Neural cell (in vitro differentiated cells): Measurements from ENCODE around the gene FAM131B. TPM values are rescaled to one million over a fixed set of nuclear protein-coding genes. Genes with fewer than 3 reads are reported as not detected.
"Not testable (repeated sequence)": the region's sequence is repeated elsewhere in the genome, so short reads cannot be mapped to it uniquely, and the experiment has no call there.

ENCODE experiments used
- H2AFZ ChIP-seq: fragments of 200-600, 300-800 bp; sonication (generic), shearing (Covaris generic); 2 replicates; pipeline ENCODE4 v1.6.0; 2014; ENCODE audit warnings: low read depth, mild to moderate bottlenecking, antibody characterized with exemption, low read length, moderate library complexity
- H3F3A ChIP-seq: fragments of 200-600 bp; shearing (Covaris generic); 2 replicates; pipeline ENCODE4 v1.6.1; 2016; ENCODE audit warnings: mild to moderate bottlenecking, moderate library complexity, mixed read lengths, antibody characterized with exemption, low read length; ENCODE audit not compliant: insufficient read depth, poor library complexity, severe bottlenecking
- H3K27ac ChIP-seq: fragments of 200-600, 300-800 bp; sonication (generic), shearing (Covaris generic); 2 replicates; pipeline ENCODE4 v1.5.1; 2014; ENCODE audit warnings: mild to moderate bottlenecking, low read length, moderate library complexity
- H3K27me3 ChIP-seq: fragments of 300-800, 200-600 bp; sonication (generic), shearing (Covaris generic); 2 replicates; pipeline ENCODE4 v1.6.0; 2014; ENCODE audit warnings: mild to moderate bottlenecking, low read depth, low read length, moderate library complexity; ENCODE audit not compliant: insufficient read depth
- H3K36me3 ChIP-seq: fragments of 300-800, 200-600 bp; sonication (generic), shearing (Covaris generic); 2 replicates; pipeline ENCODE4 v1.5.1; 2014; ENCODE audit warnings: mild to moderate bottlenecking, antibody characterized with exemption, low read length, moderate library complexity; ENCODE audit not compliant: insufficient read depth
- H3K4me2 ChIP-seq: fragments of 300-800, 200-600 bp; sonication (generic), shearing (Covaris generic); 2 replicates; pipeline ENCODE4 v1.6.0; 2014; ENCODE audit warnings: mild to moderate bottlenecking, low read length
- H3K4me3 ChIP-seq: fragments of 300-800, 200-600 bp; sonication (generic), shearing (Covaris generic); 2 replicates; pipeline ENCODE4 v1.5.1; 2014; ENCODE audit warnings: mild to moderate bottlenecking, low read length, moderate library complexity
- H3K79me2 ChIP-seq: fragments of 200-600 bp; shearing (Covaris generic); replicated peaks from 2 replicates; pipeline ENCODE4 v1.6.0; 2014; ENCODE audit warnings: mild to moderate bottlenecking, low read length, moderate library complexity; ENCODE audit not compliant: insufficient read depth
- H3K9ac ChIP-seq: fragments of 300-800, 200-600 bp; sonication (generic), shearing (Covaris generic); 2 replicates; pipeline ENCODE4 v1.6.1; 2016; ENCODE audit warnings: mild to moderate bottlenecking, low read length, mixed read lengths
- H3K9me2 ChIP-seq: fragments of 200-600 bp; shearing (Covaris generic); 2 replicates; pipeline ENCODE4 v1.6.1; 2016; ENCODE audit warnings: mild to moderate bottlenecking, low read length, mixed read lengths; ENCODE audit not compliant: insufficient read depth
- H3K9me3 ChIP-seq: fragments of 200-600, 300-800 bp; sonication (generic), shearing (Covaris generic); 2 replicates; pipeline ENCODE4 v1.6.1; 2016; ENCODE audit warnings: mild to moderate bottlenecking, mixed run types, low read length, moderate library complexity, mixed read lengths
- H4K20me1 ChIP-seq: fragments of 200-600 bp; shearing (Covaris generic); 2 replicates; pipeline ENCODE4 v1.6.1; 2016; ENCODE audit warnings: mild to moderate bottlenecking, mixed run types; ENCODE audit not compliant: insufficient read depth
- CTCF ChIP-seq: fragments of 450-650 bp; IDR thresholded peaks from 2 replicates; pipeline ENCODE4 v1.5.1; 2014; ENCODE audit warnings: antibody characterized with exemption, mild to moderate bottlenecking, moderate library complexity; ENCODE audit not compliant: poor library complexity, severe bottlenecking
- EP300 ChIP-seq: fragments of 450-650 bp; conservative IDR thresholded peaks from 2 replicates; pipeline ENCODE4 v1.6.1; 2014; ENCODE audit warnings: antibody characterized with exemption, mild to moderate bottlenecking, moderate library complexity; ENCODE audit not compliant: poor library complexity, severe bottlenecking
- EZH2 ChIP-seq: fragments of 200-600, 300-800 bp; shearing (Covaris generic), sonication (generic); IDR thresholded peaks from 2 replicates; pipeline ENCODE4 v1.6.1; 2014; ENCODE audit warnings: antibody characterized with exemption, low read length, borderline replicate concordance, mild to moderate bottlenecking; ENCODE audit not compliant: insufficient read depth, poor library complexity, severe bottlenecking
- MXI1 ChIP-seq: fragments of 450-650 bp; conservative IDR thresholded peaks from 2 replicates; pipeline ENCODE4 v1.6.1; 2014; ENCODE audit warnings: antibody characterized with exemption, mild to moderate bottlenecking; ENCODE audit not compliant: poor library complexity, severe bottlenecking
- POLR2AphosphoS5 ChIP-seq: IDR thresholded peaks from 2 replicates; pipeline ENCODE4 v1.6.1; 2012
- RAD21 ChIP-seq: fragments of 450-650 bp; conservative IDR thresholded peaks from 2 replicates; pipeline ENCODE4 v1.6.1; 2014; ENCODE audit warnings: antibody characterized with exemption, mild to moderate bottlenecking, moderate library complexity
- REST ChIP-seq: IDR thresholded peaks from 2 replicates; pipeline ENCODE4 v1.6.1; 2012; ENCODE audit warnings: borderline replicate concordance
- SMC3 ChIP-seq: fragments of 450-650 bp; conservative IDR thresholded peaks from 2 replicates; pipeline ENCODE4 v1.6.1; 2014; ENCODE audit warnings: antibody characterized with exemption, mild to moderate bottlenecking, moderate library complexity; ENCODE audit not compliant: poor library complexity
- TAF1 ChIP-seq: IDR thresholded peaks from 2 replicates; pipeline ENCODE4 v1.6.1; 2012; ENCODE audit warnings: low read depth
- polyA plus RNA-seq: library from polyadenylated mRNA; depleted of rRNA; stranded (reverse); fragments of >200 nt; gene quantifications from 2 replicates; pipeline ENCODE4 v1.2.3, GENCODE V29; 2014

FAM131B gene
- polyA plus RNA-seq, 1 donor from 2014 or later = 45.9 TPM

GRCh38 chr7:143393267-143394041, 30.9 kb upstream of the FAM131B start:
- no peaks in the 10 kb centered on the region for H4K20me1 ChIP-seq
- no peaks in the 10 kb centered on the region for H3K79me2 ChIP-seq
- no peak overlapping the region for H3K4me3 ChIP-seq
- no peak overlapping the region for H2AFZ ChIP-seq
- H3K36me3 ChIP-seq = no peaks in the 10 kb centered on the region
- no peaks in the 10 kb centered on the region for H3K27me3 ChIP-seq
- no peaks in the 10 kb centered on the region for H3K9me3 ChIP-seq
- no peak overlapping the region for H3K9ac ChIP-seq
- H3F3A ChIP-seq = no peaks in the 10 kb centered on the region
- H3K4me2 ChIP-seq = no peak overlapping the region
- H3K9me2 ChIP-seq = no peaks in the 10 kb centered on the region
- H3K27ac ChIP-seq = no peak overlapping the region
- no peak for TF ChIP-seq EZH2
- no peak for TF ChIP-seq SMC3
- no peak for TF ChIP-seq CTCF

- Histone ChIP-seq H3F3A (no peaks in the 10 kb centered on the region), H3K9me3 (no peaks in the 10 kb centered on the region), H3K4me2 (no peak overlapping the region), H4K20me1 (no peaks in the 10 kb centered on the region), H3K79me2 (no peaks in the 10 kb centered on the region), H3K9ac (no peak overlapping the region), H3K27me3 (no peaks in the 10 kb centered on the region), H3K27ac (no peak overlapping the region), H3K9me2 (no peaks in the 10 kb centered on the region), H3K36me3 (no peaks in the 10 kb centered on the region), H2AFZ (no peak overlapping the region), H3K4me3 (no peak overlapping the region)
- TF ChIP-seq SMC3 = no peak
- TF ChIP-seq EZH2 = no peak
- TF ChIP-seq POLR2AphosphoS5 = no peak
- no peak for TF ChIP-seq EP300
- no peak for TF ChIP-seq RAD21
- TF ChIP-seq REST = no peak
- TF ChIP-seq CTCF = no peak
- TF ChIP-seq MXI1 = no peak
- TF ChIP-seq TAF1 = no peak
Measured at GRCh38 chr7:143392875-143393266, 30.4 kb upstream of the FAM131B start.

GRCh38 chr7:143392427-143392826, 29.9 kb upstream of the FAM131B start:
- H3K4me2 ChIP-seq, H3K9me2 ChIP-seq, H3K27ac ChIP-seq, H3K79me2 ChIP-seq, H3K9ac ChIP-seq, H3F3A ChIP-seq, H3K36me3 ChIP-seq, H3K9me3 ChIP-seq, H4K20me1 ChIP-seq, H3K4me3 ChIP-seq, H2AFZ ChIP-seq, H3K27me3 ChIP-seq: not testable (repeated sequence)
